Glutamatergic neuron (in vitro differentiated cells): ENCODE measurements around the gene EPHA5. TPM values are rescaled to one million over a fixed set of nuclear protein-coding genes. Genes with fewer than 3 reads are reported as not detected.

Source experiments
- DNase-seq: peaks from one replicate; pipeline ENCODE4 v3.0.0; 2022
- H3K27ac Mint-ChIP-seq: one replicate; pipeline ENCODE4 v1.8.0; 2020; ENCODE audit warnings: mild to moderate bottlenecking, mixed read lengths, inconsistent platforms; ENCODE audit not compliant: unreplicated experiment
- H3K27me3 Mint-ChIP-seq: one replicate; pipeline ENCODE4 v1.8.0; 2020; ENCODE audit warnings: mild to moderate bottlenecking, moderate library complexity, mixed read lengths, inconsistent platforms; ENCODE audit not compliant: unreplicated experiment
- H3K36me3 Mint-ChIP-seq: one replicate; pipeline ENCODE4 v1.8.0; 2020; ENCODE audit warnings: mild to moderate bottlenecking, mixed read lengths, inconsistent platforms; ENCODE audit not compliant: unreplicated experiment
- H3K4me1 Mint-ChIP-seq: one replicate; pipeline ENCODE4 v1.8.0; 2020; ENCODE audit warnings: mild to moderate bottlenecking, low read depth, mixed read lengths, inconsistent platforms; ENCODE audit not compliant: unreplicated experiment
- H3K4me3 Mint-ChIP-seq: one replicate; pipeline ENCODE4 v1.8.0; 2020; ENCODE audit warnings: mild to moderate bottlenecking, mixed read lengths, inconsistent platforms; ENCODE audit not compliant: unreplicated experiment
- H3K9me3 Mint-ChIP-seq: one replicate; pipeline ENCODE4 v1.8.0; 2020; ENCODE audit warnings: mild to moderate bottlenecking, moderate library complexity, mixed read lengths, inconsistent platforms; ENCODE audit not compliant: unreplicated experiment
- total RNA-seq: library from RNA; stranded (reverse); fragmentation: NEBNext Ultra II Directional; extraction: Animal tissue kit (Norgen Biotek cat#: 25700); gene quantifications from one replicate; pipeline ENCODE4 v1.2.1, GENCODE V29; 2021; ENCODE audit not compliant: unreplicated experiment
- TF ChIP-seq, protein P1 (sequence below): fragments of 200-600 bp; sonication (generic); IDR thresholded peaks from one replicate; pipeline ENCODE4 v1.5.0; 2021; ENCODE audit not compliant: partially characterized antibody, unreplicated experiment

EPHA5 gene
- total RNA-seq, 1 donor from 2014 or later: 108 TPM

DNA sequence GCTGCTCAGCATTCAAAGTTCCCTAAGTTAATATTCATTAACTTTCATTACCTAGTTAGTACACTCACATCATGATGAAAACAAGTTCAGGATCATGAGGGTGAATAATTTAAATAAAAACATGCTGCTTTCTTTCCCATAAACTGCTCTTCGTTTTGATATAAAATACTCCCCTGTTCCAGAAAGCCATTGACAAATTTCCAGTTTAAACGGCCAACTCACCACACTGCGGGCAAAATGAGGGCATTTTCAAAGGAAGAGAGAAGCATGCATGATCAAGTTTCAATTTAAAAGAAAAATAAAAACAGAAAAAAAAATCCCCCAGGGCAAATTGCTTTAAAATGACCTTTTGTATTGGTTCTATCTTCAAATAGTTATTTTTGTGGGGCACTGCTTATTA lies 69.6 kb downstream of the EPHA5 start:
- Mint-ChIP-seq H3K4me3 (no peak overlapping the region), H3K27ac (no peak overlapping the region), H3K36me3 (no peaks in the 10 kb centered on the region), H3K9me3 (peaks cover 3% of the 10 kb centered on the region), H3K27me3 (no peaks in the 10 kb centered on the region), H3K4me1 (peaks cover 5% of the 10 kb centered on the region)
- TF ChIP-seq, protein P1, sequence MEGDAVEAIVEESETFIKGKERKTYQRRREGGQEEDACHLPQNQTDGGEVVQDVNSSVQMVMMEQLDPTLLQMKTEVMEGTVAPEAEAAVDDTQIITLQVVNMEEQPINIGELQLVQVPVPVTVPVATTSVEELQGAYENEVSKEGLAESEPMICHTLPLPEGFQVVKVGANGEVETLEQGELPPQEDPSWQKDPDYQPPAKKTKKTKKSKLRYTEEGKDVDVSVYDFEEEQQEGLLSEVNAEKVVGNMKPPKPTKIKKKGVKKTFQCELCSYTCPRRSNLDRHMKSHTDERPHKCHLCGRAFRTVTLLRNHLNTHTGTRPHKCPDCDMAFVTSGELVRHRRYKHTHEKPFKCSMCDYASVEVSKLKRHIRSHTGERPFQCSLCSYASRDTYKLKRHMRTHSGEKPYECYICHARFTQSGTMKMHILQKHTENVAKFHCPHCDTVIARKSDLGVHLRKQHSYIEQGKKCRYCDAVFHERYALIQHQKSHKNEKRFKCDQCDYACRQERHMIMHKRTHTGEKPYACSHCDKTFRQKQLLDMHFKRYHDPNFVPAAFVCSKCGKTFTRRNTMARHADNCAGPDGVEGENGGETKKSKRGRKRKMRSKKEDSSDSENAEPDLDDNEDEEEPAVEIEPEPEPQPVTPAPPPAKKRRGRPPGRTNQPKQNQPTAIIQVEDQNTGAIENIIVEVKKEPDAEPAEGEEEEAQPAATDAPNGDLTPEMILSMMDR: no peak
- no peak for DNase-seq

DNA sequence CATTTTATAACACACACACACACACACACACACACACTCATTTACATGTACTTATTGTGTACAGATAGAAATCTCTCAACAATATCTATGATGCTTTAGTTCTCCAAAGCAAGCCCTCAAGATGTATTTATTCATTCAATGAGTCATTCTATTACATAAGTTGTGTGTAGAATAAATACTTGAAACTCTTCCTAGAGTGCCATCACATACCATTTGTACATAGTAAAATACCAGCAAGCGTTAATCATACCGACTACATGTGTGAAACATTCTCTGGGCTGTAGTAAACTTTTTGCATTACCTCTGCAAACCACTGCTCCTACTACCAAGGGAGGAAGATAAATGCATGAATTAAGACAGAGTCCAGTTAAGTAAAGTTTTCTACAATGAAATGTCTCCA lies 70.9 kb downstream of the EPHA5 start:
- no peaks in the 10 kb centered on the region for H3K36me3 Mint-ChIP-seq
- DNase-seq: no peak
- no peaks in the 10 kb centered on the region for H3K4me1 Mint-ChIP-seq
- no peak overlapping the region for H3K4me3 Mint-ChIP-seq
- H3K9me3 Mint-ChIP-seq: peaks cover 3% of the 10 kb centered on the region
- no peaks in the 10 kb centered on the region for H3K27me3 Mint-ChIP-seq
- no peak overlapping the region for H3K27ac Mint-ChIP-seq
- TF ChIP-seq, protein P1: no peak

DNA sequence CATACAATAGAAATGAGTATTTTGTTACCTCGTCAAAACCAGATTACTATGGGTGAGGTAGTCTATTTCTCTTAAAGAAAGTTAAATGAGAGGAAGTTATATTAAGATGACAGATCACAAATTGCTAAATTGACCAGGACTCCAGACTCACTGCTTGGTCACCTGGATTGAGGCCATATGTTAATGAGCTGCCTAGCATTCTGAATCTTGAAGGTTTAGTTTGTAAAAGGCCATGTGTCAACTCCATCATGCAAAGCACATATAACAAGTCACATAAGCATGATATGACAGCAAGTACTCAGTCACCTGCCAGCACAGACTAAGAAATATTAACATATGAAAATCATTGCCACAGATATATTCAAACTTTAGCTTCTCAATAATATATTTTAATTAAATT lies 72.6 kb downstream of the EPHA5 start:
- H3K36me3 Mint-ChIP-seq: no peaks in the 10 kb centered on the region
- DNase-seq: no peak
- TF ChIP-seq, protein P1: no peak
- H3K4me3 Mint-ChIP-seq: no peak overlapping the region
- no peaks in the 10 kb centered on the region for H3K4me1 Mint-ChIP-seq
- peaks cover 3% of the 10 kb centered on the region for H3K9me3 Mint-ChIP-seq
- no peak overlapping the region for H3K27ac Mint-ChIP-seq
- no peaks in the 10 kb centered on the region for H3K27me3 Mint-ChIP-seq

DNA sequence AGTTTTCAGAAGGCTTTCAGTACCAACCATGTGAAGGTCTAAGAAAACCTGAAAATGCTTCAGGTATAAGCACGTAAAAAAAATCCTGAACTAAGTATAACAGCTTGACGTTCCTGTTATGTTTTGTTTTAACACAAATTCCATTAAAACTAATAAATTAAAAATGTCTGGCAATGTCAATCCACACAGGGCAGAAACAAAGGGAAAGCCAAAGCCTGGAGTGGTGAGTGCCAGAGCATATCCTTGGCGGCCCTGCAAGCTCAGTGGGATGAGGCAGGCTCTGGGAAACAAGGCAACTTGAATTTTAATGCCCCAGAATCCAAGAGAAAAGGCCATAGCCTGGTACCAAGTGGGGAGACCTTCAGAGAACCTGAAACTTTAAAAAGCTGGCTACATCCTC lies 78.2 kb downstream of the EPHA5 start:
- TF ChIP-seq, protein P1: no peak
- DNase-seq: no peak
- Mint-ChIP-seq H3K4me1 (peaks cover 17% of the 10 kb centered on the region), H3K4me3 (no peak overlapping the region), H3K9me3 (peaks cover 2% of the 10 kb centered on the region), H3K27me3 (no peaks in the 10 kb centered on the region), H3K36me3 (no peaks in the 10 kb centered on the region), H3K27ac (no peak overlapping the region)

DNA sequence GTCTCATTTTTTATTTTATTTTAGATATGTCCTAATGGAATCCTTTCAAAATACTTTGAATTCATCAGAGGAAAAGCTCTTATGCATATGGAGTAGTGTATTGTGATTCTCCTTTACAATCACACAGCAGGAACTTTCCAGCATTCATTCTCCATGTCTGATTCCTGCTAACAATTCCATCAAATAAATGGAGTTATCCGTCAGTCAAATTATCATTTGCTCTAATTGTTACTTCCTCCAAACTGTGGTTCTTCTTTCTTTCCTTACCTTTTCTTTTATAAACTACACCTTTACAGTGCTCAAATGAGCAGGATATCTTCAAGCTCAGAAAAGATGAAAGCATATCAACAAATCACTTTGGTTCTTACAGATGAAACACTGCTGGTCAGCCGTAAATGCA lies 80.4 kb downstream of the EPHA5 start:
- H3K4me1 Mint-ChIP-seq: peaks cover 23% of the 10 kb centered on the region
- DNase-seq: no peak
- H3K27ac Mint-ChIP-seq: no peak overlapping the region
- no peaks in the 10 kb centered on the region for H3K9me3 Mint-ChIP-seq
- TF ChIP-seq, protein P1: no peak
- no peaks in the 10 kb centered on the region for H3K36me3 Mint-ChIP-seq
- no peak overlapping the region for H3K4me3 Mint-ChIP-seq
- H3K27me3 Mint-ChIP-seq: no peaks in the 10 kb centered on the region
